GM23338 (cell line): Measurements from ENCODE around the gene IRF1. TPM values are rescaled to one million over a fixed set of nuclear protein-coding genes. Genes with fewer than 3 reads are reported as not detected.

Experiments
- ATAC-seq: fragments of 200-7000 bp; cut with Tn5 transposase; 3 replicates; pipeline ENCODE4 v1.9.1; 2020
- DNase-seq: peaks from one replicate; pipeline ENCODE4 v3.0.0-alpha.2; 2015; ENCODE audit warnings: low spot score
- H2AFZ ChIP-seq: fragments of 200-600 bp; sonication (generic); 2 replicates; pipeline ENCODE4 v1.8.0; 2016; ENCODE audit warnings: antibody characterized with exemption, mild to moderate bottlenecking, moderate library complexity
- H3F3A ChIP-seq: fragments of 200-600 bp; sonication (generic); replicated peaks from 2 replicates; pipeline ENCODE4 v1.8.0; 2017; ENCODE audit warnings: antibody characterized with exemption, mixed run types, low read depth
- H3K27ac ChIP-seq: fragments of 200-600 bp; sonication (generic); 2 replicates; pipeline ENCODE4 v1.6.1; 2016; ENCODE audit warnings: low read depth
- H3K27me3 ChIP-seq: fragments of 200-600 bp; sonication (generic); 2 replicates; pipeline ENCODE4 v1.8.0; 2016; ENCODE audit warnings: mild to moderate bottlenecking, mixed run types, moderate library complexity; ENCODE audit not compliant: insufficient read depth
- H3K36me3 ChIP-seq: fragments of 200-600 bp; sonication (generic); 2 replicates; pipeline ENCODE4 v1.8.0; 2016; ENCODE audit warnings: mild to moderate bottlenecking; ENCODE audit not compliant: insufficient read depth
- H3K4me1 ChIP-seq: fragments of 200-600 bp; sonication (generic); 2 replicates; pipeline ENCODE4 v1.8.0; 2016; ENCODE audit warnings: mild to moderate bottlenecking, moderate library complexity; ENCODE audit not compliant: insufficient read depth
- H3K4me2 ChIP-seq: fragments of 200-600 bp; sonication (generic); 2 replicates; pipeline ENCODE4 v1.7.1; 2017; ENCODE audit warnings: mixed run types
- H3K4me3 ChIP-seq: fragments of 200-600 bp; sonication (generic); 2 replicates; pipeline ENCODE4 v1.6.1; 2016; ENCODE audit warnings: mixed run types
- H3K79me2 ChIP-seq: fragments of 200-600 bp; sonication (generic); replicated peaks from 2 replicates; pipeline ENCODE4 v1.8.0; 2017; ENCODE audit warnings: mild to moderate bottlenecking; ENCODE audit not compliant: insufficient read depth
- H3K9me2 ChIP-seq: fragments of 200-600 bp; sonication (generic); 2 replicates; pipeline ENCODE4 v1.8.0; 2017; ENCODE audit not compliant: insufficient read depth
- H4K20me1 ChIP-seq: fragments of 200-600 bp; sonication (generic); replicated peaks from 2 replicates; pipeline ENCODE4 v1.8.0; 2017; ENCODE audit warnings: mild to moderate bottlenecking; ENCODE audit not compliant: insufficient read depth
- H3K27ac Mint-ChIP-seq: 2 replicates; pipeline ENCODE4 v1.8.0; 2020; ENCODE audit warnings: inconsistent platforms, mild to moderate bottlenecking, moderate library complexity, mixed read lengths
- H3K27me3 Mint-ChIP-seq: 3 replicates; pipeline ENCODE4 v1.8.0; 2022; ENCODE audit warnings: low read depth, mild to moderate bottlenecking, moderate library complexity, mixed read lengths, inconsistent platforms; ENCODE audit not compliant: insufficient read depth, poor library complexity
- H3K36me3 Mint-ChIP-seq: 3 replicates; pipeline ENCODE4 v1.8.0; 2021; ENCODE audit warnings: low read depth, mild to moderate bottlenecking, inconsistent platforms, moderate library complexity, mixed read lengths
- H3K4me1 Mint-ChIP-seq: 3 replicates; pipeline ENCODE4 v1.8.0; 2020; ENCODE audit warnings: mild to moderate bottlenecking, inconsistent platforms, mixed read lengths
- H3K4me3 Mint-ChIP-seq: 3 replicates; pipeline ENCODE4 v1.8.0; 2021; ENCODE audit warnings: moderate library complexity, mild to moderate bottlenecking, inconsistent platforms, mixed read lengths
- H3K9me3 Mint-ChIP-seq: 3 replicates; pipeline ENCODE4 v1.8.0; 2020; ENCODE audit warnings: moderate library complexity, mild to moderate bottlenecking, inconsistent platforms, mixed read lengths
- CREB1 ChIP-seq: fragments of 250-450 bp; sonication (Bioruptor Pico); IDR thresholded peaks from 2 replicates; pipeline ENCODE4 v1.5.0; 2020; ENCODE audit warnings: low read depth, mild to moderate bottlenecking, moderate library complexity
- CTCF ChIP-seq, 2 experiments: fragments of 200-600 bp in 1 of 2; sonication (generic) in 1 of 2; conservative IDR thresholded peaks; 2 replicates each; pipeline versions ENCODE4 v1.5.1 to v1.6.1; 2016 to 2017; ENCODE audit warnings: antibody characterized with exemption in 2 of 2, low read depth in 2 of 2, mild to moderate bottlenecking in 2 of 2, moderate library complexity in 1 of 2
- ETS1 ChIP-seq: IDR thresholded peaks from 2 replicates; pipeline ENCODE4 v1.6.1; 2016; ENCODE audit warnings: antibody characterized with exemption
- EZH2 ChIP-seq: fragments of 200-600 bp; sonication (generic); IDR thresholded peaks from one replicate; pipeline ENCODE4 v1.8.0; 2017; ENCODE audit warnings: antibody characterized with exemption, mild to moderate bottlenecking, low read depth; ENCODE audit not compliant: unreplicated experiment
- EZH2phosphoT487 ChIP-seq: fragments of 200-600 bp; sonication (generic); IDR thresholded peaks from one replicate; pipeline ENCODE4 v1.8.1; 2018; ENCODE audit warnings: antibody characterized with exemption; ENCODE audit not compliant: unreplicated experiment
- JUNB ChIP-seq: IDR thresholded peaks from one replicate; pipeline ENCODE4 v1.6.1; 2016; ENCODE audit warnings: antibody characterized with exemption; ENCODE audit not compliant: unreplicated experiment
- NANOG ChIP-seq: IDR thresholded peaks from 2 replicates; pipeline ENCODE4 v1.6.1; 2016; ENCODE audit warnings: antibody characterized with exemption, borderline replicate concordance
- POLR2AphosphoS5 ChIP-seq: IDR thresholded peaks from 2 replicates; pipeline ENCODE4 v1.6.1; 2016; ENCODE audit warnings: antibody characterized with exemption, low read depth
- REST ChIP-seq: IDR thresholded peaks from one replicate; pipeline ENCODE4 v1.6.1; 2018; ENCODE audit warnings: antibody characterized with exemption; ENCODE audit not compliant: unreplicated experiment
- STAT1 ChIP-seq: IDR thresholded peaks from one replicate; pipeline ENCODE4 v1.6.1; 2016; ENCODE audit warnings: antibody characterized with exemption; ENCODE audit not compliant: unreplicated experiment
- ZNF114 ChIP-seq: fragments of 250-450 bp; sonication (Bioruptor Pico); IDR thresholded peaks from 2 replicates; pipeline ENCODE4 v1.5.0; 2020; ENCODE audit warnings: mild to moderate bottlenecking, moderate library complexity
- ZNF331 ChIP-seq: fragments of 250-450 bp; sonication (Bioruptor Pico); IDR thresholded peaks from 2 replicates; pipeline ENCODE4 v1.5.0; 2020; ENCODE audit warnings: low read depth, mild to moderate bottlenecking, moderate library complexity
- ZNF462 ChIP-seq: fragments of 250-450 bp; sonication (Bioruptor Pico); IDR thresholded peaks from 2 replicates; pipeline ENCODE4 v1.5.0; 2020; ENCODE audit warnings: mild to moderate bottlenecking, moderate library complexity
- polyA plus RNA-seq: library from polyadenylated mRNA; unstranded; fragments of >200 nt; fragmentation: Nextera tagmentation; extraction: Ambion mirVana; gene quantifications from 2 replicates; pipeline ENCODE4 v1.2.1, GENCODE V29; 2016
- total RNA-seq: library from RNA; depleted of rRNA; stranded (reverse); fragments of >200 nt; shearing (Covaris generic); gene quantifications from 2 replicates; pipeline ENCODE4 v1.2.3, GENCODE V29; 2014

The IRF1 gene
- total and polyA plus RNA-seq, 2 experiments from 2014 or later = 6.9 to 8.6 TPM

- Mint-ChIP-seq H3K4me3 (no peak overlapping the region), H3K27ac (no peak overlapping the region; the same call in 1 of the 2 replicates), H3K36me3 (no peaks in the 10 kb centered on the region), H3K9me3 (no peaks in the 10 kb centered on the region), H3K4me1 (peaks cover 23% of the 10 kb centered on the region), H3K27me3 (peaks cover 3% of the 10 kb centered on the region)
- H3K9me2 ChIP-seq = no peaks in the 10 kb centered on the region
- no peak for TF ChIP-seq NANOG
- no peak for TF ChIP-seq REST
- no peak for TF ChIP-seq EZH2phosphoT487
- no peak for TF ChIP-seq JUNB
- TF ChIP-seq ZNF331 (CRISPR knock-in tag) = no peak
- TF ChIP-seq POLR2AphosphoS5 = no peak
- TF ChIP-seq CTCF (conservative IDR thresholded peaks at IDR 0.05; ENCODE audit: low read depth in 2 of 2) = no peak
- no peak for TF ChIP-seq EZH2
- no peak for TF ChIP-seq CREB1 (CRISPR knock-in tag)
- TF ChIP-seq ZNF462 (CRISPR knock-in tag) = no peak
- TF ChIP-seq ETS1 = no peak
- no peak for TF ChIP-seq ZNF114
- no peak for TF ChIP-seq STAT1
- no peaks in the 10 kb centered on the region for H3K36me3 ChIP-seq
- H2AFZ ChIP-seq = no peak overlapping the region
- H3K79me2 ChIP-seq = no peaks in the 10 kb centered on the region
- no peak for DNase-seq
- H3K4me3 ChIP-seq = no peak overlapping the region
- H4K20me1 ChIP-seq = no peaks in the 10 kb centered on the region
- ATAC-seq = no peak
- H3F3A ChIP-seq = no peaks in the 10 kb centered on the region
- H3K27ac ChIP-seq = no peak overlapping the region
- H3K4me2 ChIP-seq = no peak overlapping the region
- H3K27me3 ChIP-seq = no peaks in the 10 kb centered on the region
- H3K4me1 ChIP-seq = peaks cover 7% of the 10 kb centered on the region; the same call in 1 of the 2 replicates
Measured at GRCh38 chr5:132431632-132432031, 58.9 kb downstream of the IRF1 start.
